IPS DF 6.9 (cell line): ENCODE results near the gene ADGRE2.
A peak's percentile ranks its signal among the peaks of the same experiment; 100 is the strongest.
"Not testable (repeated sequence)": the region's sequence is repeated elsewhere in the genome, so short reads cannot be mapped to it uniquely, and the experiment has no call there.

Experiments used
- DNase-seq: peaks from one replicate; pipeline ENCODE4 v3.0.0-alpha.2; 2013; ENCODE audit warnings: low read depth, low spot score
- H3K27ac ChIP-seq: one replicate; pipeline ENCODE4 v1.5.1; 2013; ENCODE audit warnings: low read length, control low read depth
- H3K27me3 ChIP-seq: 2 replicates; pipeline ENCODE4 v1.6.1; 2013; ENCODE audit warnings: mild to moderate bottlenecking, low read length; ENCODE audit not compliant: control insufficient read depth, insufficient read depth
- H3K36me3 ChIP-seq: 2 replicates; pipeline ENCODE4 v1.6.1; 2013; ENCODE audit warnings: low read length; ENCODE audit not compliant: control insufficient read depth, insufficient read depth
- H3K4me1 ChIP-seq: 2 replicates; pipeline ENCODE4 v1.6.1; 2013; ENCODE audit warnings: low read length; ENCODE audit not compliant: control insufficient read depth, insufficient read depth
- H3K4me3 ChIP-seq: 2 replicates; pipeline ENCODE4 v1.5.1; 2013; ENCODE audit warnings: mild to moderate bottlenecking, low read length
- H3K9me3 ChIP-seq: 2 replicates; pipeline ENCODE4 v1.6.1; 2013; ENCODE audit warnings: low read length, inconsistent platforms; ENCODE audit not compliant: control insufficient read depth, insufficient read depth
- WGBS: extraction: QIAGEN DNeasy Blood & Tissue Kit; methylation state at CpG from one replicate; pipeline ENCODE4 v1.1.7; 2013; ENCODE audit warnings: mixed read lengths, missing lambda C conversion rate; ENCODE audit not compliant: insufficient read length, insufficient coverage; 5-methylcytosine and 5-hydroxymethylcytosine counted together

Gene ADGRE2

GRCh38 chr19:14769201-14769600 lies 9.2 kb downstream of the ADGRE2 start:
- H3K9me3 ChIP-seq = no peaks in the 10 kb centered on the region
- no peak for DNase-seq
- no CpG with 5 or more reads among the region's 5 CpGs for WGBS
- no peak overlapping the region for H3K27ac ChIP-seq
- H3K4me3 ChIP-seq = no peak overlapping the region
- H3K36me3 ChIP-seq = no peaks in the 10 kb centered on the region; the same call in 1 of the 2 replicates
- no peaks in the 10 kb centered on the region for H3K27me3 ChIP-seq
- no peaks in the 10 kb centered on the region for H3K4me1 ChIP-seq

- DNase-seq = no peak
- Histone ChIP-seq H3K4me3 (no peak overlapping the region), H3K27ac (no peak overlapping the region), H3K36me3 (no peaks in the 10 kb centered on the region; the same call in 1 of the 2 replicates), H3K9me3 (no peaks in the 10 kb centered on the region), H3K27me3 (no peaks in the 10 kb centered on the region), H3K4me1 (no peaks in the 10 kb centered on the region)
- no CpG with 5 or more reads among the region's 2 CpGs for WGBS
These were observed 10.4 kb downstream of the ADGRE2 start for GRCh38 chr19:14768001-14768400.

- WGBS = no CpG with 5 or more reads among the region's 2 CpGs
- no peaks in the 10 kb centered on the region for H3K4me1 ChIP-seq
- DNase-seq = no peak
- no peaks in the 10 kb centered on the region for H3K27me3 ChIP-seq
- no peaks in the 10 kb centered on the region; the same call in 1 of the 2 replicates for H3K36me3 ChIP-seq
- no peak overlapping the region for H3K4me3 ChIP-seq
- H3K27ac ChIP-seq = no peak overlapping the region
- no peaks in the 10 kb centered on the region for H3K9me3 ChIP-seq
These were observed 10.8 kb downstream of the ADGRE2 start for GRCh38 chr19:14767466-14767971.

GRCh38 chr19:14765841-14766240 lies 12.5 kb downstream of the ADGRE2 start:
- not testable (repeated sequence) for H3K4me3 ChIP-seq, H3K9me3 ChIP-seq, DNase-seq, H3K27me3 ChIP-seq, H3K36me3 ChIP-seq, H3K27ac ChIP-seq, H3K4me1 ChIP-seq
- WGBS = no CpG with 5 or more reads among the region's 15 CpGs

- not testable (repeated sequence) for DNase-seq, H3K4me1 ChIP-seq, H3K9me3 ChIP-seq, H3K36me3 ChIP-seq, H3K4me3 ChIP-seq, H3K27ac ChIP-seq, H3K27me3 ChIP-seq
- WGBS = no CpG with 5 or more reads among the region's 18 CpGs
These were observed 13.0 kb downstream of the ADGRE2 start for GRCh38 chr19:14765403-14765802.

- Histone ChIP-seq H3K27me3 (no peaks in the 10 kb centered on the region), H3K36me3 (no peaks in the 10 kb centered on the region; the same call in 1 of the 2 replicates), H3K4me3 (no peak overlapping the region), H3K4me1 (no peaks in the 10 kb centered on the region), H3K9me3 (no peaks in the 10 kb centered on the region), H3K27ac (no peak overlapping the region)
- no peak for DNase-seq
- WGBS = no CpG with 5 or more reads among the region's 9 CpGs
These were observed 14.0 kb downstream of the ADGRE2 start for GRCh38 chr19:14764401-14764800.

GRCh38 chr19:14763497-14764145 lies 14.7 kb downstream of the ADGRE2 start:
- 100% methylated on average over 3 of the region's 4 CpGs for WGBS
- Histone ChIP-seq H3K4me1 (no peaks in the 10 kb centered on the region), H3K9me3 (no peaks in the 10 kb centered on the region), H3K27ac (no peak overlapping the region), H3K27me3 (no peaks in the 10 kb centered on the region), H3K4me3 (no peak overlapping the region), H3K36me3 (no peaks in the 10 kb centered on the region; the same call in 1 of the 2 replicates)
- DNase-seq = no peak

- no peaks in the 10 kb centered on the region; the same call in 1 of the 2 replicates for H3K36me3 ChIP-seq
- no peak overlapping the region for H3K4me3 ChIP-seq
- no peaks in the 10 kb centered on the region for H3K9me3 ChIP-seq
- no peaks in the 10 kb centered on the region for H3K27me3 ChIP-seq
- no peaks in the 10 kb centered on the region for H3K4me1 ChIP-seq
- DNase-seq = no peak
- no peak overlapping the region for H3K27ac ChIP-seq
- no CpG with 5 or more reads among the region's 2 CpGs for WGBS
These were observed 16.2 kb downstream of the ADGRE2 start for GRCh38 chr19:14762111-14762510.

- H3K4me1 ChIP-seq = no peaks in the 10 kb centered on the region
- no peaks in the 10 kb centered on the region for H3K27me3 ChIP-seq
- no peak overlapping the region for H3K4me3 ChIP-seq
- H3K9me3 ChIP-seq = no peaks in the 10 kb centered on the region
- H3K36me3 ChIP-seq = no peaks in the 10 kb centered on the region; the same call in 1 of the 2 replicates
- no CpG with 5 or more reads among the region's 5 CpGs for WGBS
- no peak overlapping the region for H3K27ac ChIP-seq
- DNase-seq = no peak
These were observed 16.8 kb downstream of the ADGRE2 start for GRCh38 chr19:14761607-14762006.

- H3K4me3 ChIP-seq = no peak overlapping the region
- no CpG with 5 or more reads among the region's 16 CpGs for WGBS
- peak; percentile 60 for DNase-seq
These were observed 19.5 kb downstream of the ADGRE2 start for GRCh38 chr19:14758816-14759215.

GRCh38 chr19:14748601-14749000 lies 29.8 kb downstream of the ADGRE2 start:
- Histone ChIP-seq H3K4me3 (no peak overlapping the region), H3K27me3 (no peaks in the 10 kb centered on the region), H3K27ac (no peak overlapping the region), H3K4me1 (no peaks in the 10 kb centered on the region), H3K36me3 (no peaks in the 10 kb centered on the region), H3K9me3 (no peaks in the 10 kb centered on the region)
- DNase-seq = no peak
- no CpG with 5 or more reads among the region's 6 CpGs for WGBS

More at GRCh38 chr19:14758816-14759215, 19.5 kb downstream of the ADGRE2 start:
- Histone ChIP-seq H3K9me3 (no peaks in the 10 kb centered on the region), H3K27ac (no peak overlapping the region), H3K36me3 (no peaks in the 10 kb centered on the region), H3K4me1 (no peaks in the 10 kb centered on the region), H3K27me3 (no peaks in the 10 kb centered on the region)
